Astrocyte (in vitro differentiated cells and primary cell): Measurements from ENCODE around the gene ACTA2. TPM values are rescaled to one million over a fixed set of nuclear protein-coding genes. Genes with fewer than 3 reads are reported as not detected.

ENCODE experiments used
- DNase-seq: peaks from one replicate; pipeline ENCODE4 v3.0.0-alpha.2; 2010; ENCODE audit warnings: low read depth
- FAIRE-seq: peaks from 2 replicates; lab custom pipeline; 2011; peaks lifted over from hg19 to GRCh38; lab: Jason Lieb, UNC
- H2AFZ ChIP-seq: 2 replicates; pipeline ENCODE4 v1.6.0; 2012; ENCODE audit warnings: low read depth, low read length, inconsistent platforms
- H3K27ac ChIP-seq: 2 replicates; pipeline ENCODE4 v1.5.1; 2011; ENCODE audit warnings: low read depth, low read length, inconsistent platforms
- H3K27me3 ChIP-seq: 2 replicates; pipeline ENCODE4 v1.6.0; 2011; ENCODE audit warnings: low read length, inconsistent platforms; ENCODE audit not compliant: insufficient read depth
- H3K36me3 ChIP-seq: 2 replicates; pipeline ENCODE4 v1.5.1; 2011; ENCODE audit warnings: low read length, inconsistent platforms; ENCODE audit not compliant: insufficient read depth
- H3K4me1 ChIP-seq: 2 replicates; pipeline ENCODE4 v1.5.1; 2011; ENCODE audit warnings: low read length, inconsistent platforms; ENCODE audit not compliant: insufficient read depth
- H3K4me2 ChIP-seq: 2 replicates; pipeline ENCODE4 v1.6.0; 2012; ENCODE audit warnings: low read length, inconsistent platforms
- H3K4me3 ChIP-seq: 2 replicates; pipeline ENCODE4 v1.5.1; 2011; ENCODE audit warnings: low read depth, mild to moderate bottlenecking, low read length, inconsistent platforms; ENCODE audit not compliant: insufficient read depth
- H3K79me2 ChIP-seq: 2 replicates; pipeline ENCODE4 v1.6.0; 2012; ENCODE audit warnings: mild to moderate bottlenecking, low read length, inconsistent platforms; ENCODE audit not compliant: insufficient read depth
- H3K9ac ChIP-seq: 2 replicates; pipeline ENCODE4 v1.6.0; 2012; ENCODE audit warnings: mild to moderate bottlenecking, low read length, inconsistent platforms
- H3K9me3 ChIP-seq: 2 replicates; pipeline ENCODE4 v1.5.1; 2012; ENCODE audit warnings: low read depth, mild to moderate bottlenecking, low read length, inconsistent platforms; ENCODE audit not compliant: insufficient read depth
- H4K20me1 ChIP-seq: 2 replicates; pipeline ENCODE4 v1.6.0; 2012; ENCODE audit warnings: low read length, inconsistent platforms; ENCODE audit not compliant: insufficient read depth
- H3K27ac Mint-ChIP-seq: one replicate; pipeline ENCODE4 v1.8.0; 2021; ENCODE audit warnings: mild to moderate bottlenecking, mixed read lengths; ENCODE audit not compliant: unreplicated experiment
- H3K27me3 Mint-ChIP-seq: one replicate; pipeline ENCODE4 v1.8.0; 2021; ENCODE audit warnings: low read depth, mixed read lengths; ENCODE audit not compliant: unreplicated experiment
- H3K36me3 Mint-ChIP-seq: one replicate; pipeline ENCODE4 v1.8.0; 2021; ENCODE audit warnings: low read depth, mixed read lengths; ENCODE audit not compliant: unreplicated experiment
- H3K4me1 Mint-ChIP-seq: one replicate; pipeline ENCODE4 v1.8.0; 2021; ENCODE audit warnings: low read depth, mixed read lengths; ENCODE audit not compliant: unreplicated experiment
- H3K4me3 Mint-ChIP-seq: one replicate; pipeline ENCODE4 v1.8.0; 2021; ENCODE audit warnings: mild to moderate bottlenecking, moderate library complexity, mixed read lengths; ENCODE audit not compliant: unreplicated experiment
- H3K9me3 Mint-ChIP-seq: one replicate; pipeline ENCODE4 v1.8.0; 2021; ENCODE audit warnings: mild to moderate bottlenecking, mixed read lengths; ENCODE audit not compliant: unreplicated experiment
- EZH2 ChIP-seq: IDR thresholded peaks from 2 replicates; pipeline ENCODE4 v1.6.1; 2012; ENCODE audit warnings: mild to moderate bottlenecking, low read length, inconsistent platforms; ENCODE audit not compliant: insufficient read depth
- total RNA-seq: library from RNA; stranded (reverse); gene quantifications from 2 replicates; pipeline ENCODE4 v1.2.1, GENCODE V29; 2021
- TF ChIP-seq, protein P1 (sequence below): IDR thresholded peaks from 2 replicates; pipeline ENCODE4 v1.5.1; 2011; ENCODE audit warnings: low read depth, mild to moderate bottlenecking, inconsistent platforms, low read length, moderate library complexity; ENCODE audit not compliant: insufficient read depth

Gene ACTA2
- total RNA-seq, 1 donor from 2014 or later: 345 TPM

- FAIRE-seq (peak; percentile 17), DNase-seq (no peak)
- Histone ChIP-seq H3K4me1 (peaks cover 17% of the 10 kb centered on the region), H3K79me2 (no peaks in the 10 kb centered on the region), H2AFZ (no peak overlapping the region), H3K4me2 (peak overlapping the region; percentile 39), H3K27me3 (no peaks in the 10 kb centered on the region), H4K20me1 (peaks cover 6% of the 10 kb centered on the region), H3K9me3 (no peaks in the 10 kb centered on the region), H3K9ac (no peak overlapping the region), H3K4me3 (no peak overlapping the region), H3K27ac (no peak overlapping the region), H3K36me3 (no peaks in the 10 kb centered on the region)
- H3K4me1 Mint-ChIP-seq: peaks cover 18% of the 10 kb centered on the region
- TF ChIP-seq EZH2: no peak
- TF ChIP-seq, protein P1, sequence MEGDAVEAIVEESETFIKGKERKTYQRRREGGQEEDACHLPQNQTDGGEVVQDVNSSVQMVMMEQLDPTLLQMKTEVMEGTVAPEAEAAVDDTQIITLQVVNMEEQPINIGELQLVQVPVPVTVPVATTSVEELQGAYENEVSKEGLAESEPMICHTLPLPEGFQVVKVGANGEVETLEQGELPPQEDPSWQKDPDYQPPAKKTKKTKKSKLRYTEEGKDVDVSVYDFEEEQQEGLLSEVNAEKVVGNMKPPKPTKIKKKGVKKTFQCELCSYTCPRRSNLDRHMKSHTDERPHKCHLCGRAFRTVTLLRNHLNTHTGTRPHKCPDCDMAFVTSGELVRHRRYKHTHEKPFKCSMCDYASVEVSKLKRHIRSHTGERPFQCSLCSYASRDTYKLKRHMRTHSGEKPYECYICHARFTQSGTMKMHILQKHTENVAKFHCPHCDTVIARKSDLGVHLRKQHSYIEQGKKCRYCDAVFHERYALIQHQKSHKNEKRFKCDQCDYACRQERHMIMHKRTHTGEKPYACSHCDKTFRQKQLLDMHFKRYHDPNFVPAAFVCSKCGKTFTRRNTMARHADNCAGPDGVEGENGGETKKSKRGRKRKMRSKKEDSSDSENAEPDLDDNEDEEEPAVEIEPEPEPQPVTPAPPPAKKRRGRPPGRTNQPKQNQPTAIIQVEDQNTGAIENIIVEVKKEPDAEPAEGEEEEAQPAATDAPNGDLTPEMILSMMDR: no peak
- peaks cover 5% of the 10 kb centered on the region for H3K36me3 Mint-ChIP-seq
- no peaks in the 10 kb centered on the region for H3K27me3 Mint-ChIP-seq
- no peak overlapping the region for H3K4me3 Mint-ChIP-seq
- H3K9me3 Mint-ChIP-seq: no peaks in the 10 kb centered on the region
- no peak overlapping the region for H3K27ac Mint-ChIP-seq
Observed at GRCh38 chr10:88979603-88980002, 27.0 kb upstream of the ACTA2 start.

DNA sequence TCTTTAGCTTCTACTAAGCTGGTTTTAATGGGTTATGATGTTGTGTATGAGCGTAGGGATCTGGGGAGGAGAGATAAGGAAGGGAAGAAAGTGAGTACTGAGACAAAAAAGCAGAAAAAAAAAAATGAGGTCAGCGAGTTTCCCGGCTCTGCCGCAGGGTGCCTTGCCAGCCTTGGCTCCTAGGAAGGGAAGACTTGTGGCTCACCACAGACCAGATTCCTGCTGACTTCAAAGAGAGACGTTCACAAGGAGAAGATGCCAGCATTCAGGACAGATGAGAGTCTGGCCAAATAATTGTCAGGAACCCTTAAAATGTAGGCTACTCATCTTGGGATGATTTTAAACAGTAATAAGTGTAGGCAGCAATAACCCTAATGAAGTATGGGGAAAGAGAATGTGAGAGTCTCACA, 26.6 kb upstream of the ACTA2 start:
- Histone ChIP-seq H3K9me3 (no peaks in the 10 kb centered on the region), H4K20me1 (peaks cover 6% of the 10 kb centered on the region), H3K27me3 (no peaks in the 10 kb centered on the region), H3K4me3 (no peak overlapping the region), H3K4me1 (peaks cover 18% of the 10 kb centered on the region), H3K9ac (no peak overlapping the region), H3K4me2 (peak overlapping the region; percentile 39), H3K79me2 (no peaks in the 10 kb centered on the region), H3K27ac (no peak overlapping the region), H2AFZ (no peak overlapping the region), H3K36me3 (no peaks in the 10 kb centered on the region)
- no peaks in the 10 kb centered on the region for H3K27me3 Mint-ChIP-seq
- no peak overlapping the region for H3K4me3 Mint-ChIP-seq
- no peak for TF ChIP-seq EZH2
- TF ChIP-seq, protein P1: no peak
- FAIRE-seq (peak; percentile 34), DNase-seq (peak; percentile 97)
- peaks cover 18% of the 10 kb centered on the region for H3K4me1 Mint-ChIP-seq
- peaks cover 5% of the 10 kb centered on the region for H3K36me3 Mint-ChIP-seq
- no peaks in the 10 kb centered on the region for H3K9me3 Mint-ChIP-seq
- H3K27ac Mint-ChIP-seq: no peak overlapping the region

GRCh38 chr10:88978463-88978862, 25.9 kb upstream of the ACTA2 start:
- H3K27ac ChIP-seq: no peak overlapping the region
- peaks cover 23% of the 10 kb centered on the region for H3K4me1 ChIP-seq
- H3K4me2 ChIP-seq: no peak overlapping the region
- H3K27ac Mint-ChIP-seq: no peak overlapping the region
- peaks cover 18% of the 10 kb centered on the region for H3K4me1 Mint-ChIP-seq
- TF ChIP-seq EZH2: no peak
- TF ChIP-seq, protein P1: no peak
- no peaks in the 10 kb centered on the region for H3K27me3 Mint-ChIP-seq
- H3K4me3 Mint-ChIP-seq: no peak overlapping the region
- no peak overlapping the region for H3K4me3 ChIP-seq
- DNase-seq (no peak), FAIRE-seq (no peak)
- no peaks in the 10 kb centered on the region for H3K9me3 Mint-ChIP-seq
- H3K9me3 ChIP-seq: no peaks in the 10 kb centered on the region
- H3K9ac ChIP-seq: no peak overlapping the region
- H3K36me3 ChIP-seq: no peaks in the 10 kb centered on the region
- peaks cover 6% of the 10 kb centered on the region for H4K20me1 ChIP-seq
- no peak overlapping the region for H2AFZ ChIP-seq
- no peaks in the 10 kb centered on the region for H3K79me2 ChIP-seq
- no peaks in the 10 kb centered on the region for H3K27me3 ChIP-seq
- peaks cover 5% of the 10 kb centered on the region for H3K36me3 Mint-ChIP-seq
